Measurements from ENCODE around the gene KLK10.
A peak's percentile ranks its signal among the peaks of the same experiment; 100 is the strongest.

The KLK10 gene

GRCh38 chr19:51025809-51026553 lies 6.5 kb upstream of the KLK10 start:
- no peak for DNase-seq (ENCODE audit: low spot score)

- DNase-seq (ENCODE audit: low spot score): no peak
Measured at GRCh38 chr19:51025401-51025800, 5.9 kb upstream of the KLK10 start.

- no peak for DNase-seq (ENCODE audit: low spot score)
Measured at GRCh38 chr19:51024924-51025323, 5.4 kb upstream of the KLK10 start.

GRCh38 chr19:51023946-51024345 lies 4.4 kb upstream of the KLK10 start:
- no peak for DNase-seq (ENCODE audit: low spot score)

- no peak for DNase-seq (ENCODE audit: low spot score)
Measured at GRCh38 chr19:51022526-51022925, 3.0 kb upstream of the KLK10 start.

GRCh38 chr19:51020988-51021651 lies 1.6 kb upstream of the KLK10 start:
- no peak for DNase-seq (ENCODE audit: low spot score)

- DNase-seq (ENCODE audit: low spot score): no peak
Measured at GRCh38 chr19:51018745-51019543, 565 bp downstream of the KLK10 start.

GRCh38 chr19:51016798-51017683 lies 2.5 kb downstream of the KLK10 start:
- peak; percentile 90 for DNase-seq (ENCODE audit: low spot score)

- no peak for DNase-seq (ENCODE audit: low spot score)
Measured at GRCh38 chr19:51015691-51016267, 3.7 kb downstream of the KLK10 start.

- DNase-seq (ENCODE audit: low spot score): no peak
Measured at GRCh38 chr19:51014242-51014641, 5.3 kb downstream of the KLK10 start.

GRCh38 chr19:51012661-51013190 lies 6.8 kb downstream of the KLK10 start:
- no peak for DNase-seq (ENCODE audit: low spot score)

- DNase-seq (ENCODE audit: low spot score): no peak
Measured at GRCh38 chr19:51010066-51010795, 9.3 kb downstream of the KLK10 start.

- DNase-seq (ENCODE audit: low spot score): no peak
Measured at GRCh38 chr19:51009061-51009891, 10.2 kb downstream of the KLK10 start.

GRCh38 chr19:51007488-51007887 lies 12.0 kb downstream of the KLK10 start:
- DNase-seq (ENCODE audit: low spot score): no peak

GRCh38 chr19:51006406-51006805 lies 13.1 kb downstream of the KLK10 start:
- no peak for DNase-seq (ENCODE audit: low spot score)

GRCh38 chr19:51005248-51005647 lies 14.3 kb downstream of the KLK10 start:
- DNase-seq (ENCODE audit: low spot score): no peak

GRCh38 chr19:51003316-51003715 lies 16.2 kb downstream of the KLK10 start:
- no peak for DNase-seq (ENCODE audit: low spot score)

GRCh38 chr19:51002542-51003311 lies 16.8 kb downstream of the KLK10 start:
- DNase-seq (ENCODE audit: low spot score): no peak

- DNase-seq (ENCODE audit: low spot score): no peak
Measured at GRCh38 chr19:51002089-51002532, 17.4 kb downstream of the KLK10 start.
